GM19099 (cell line): ENCODE results near the gene TPO.

Source experiments
- POLR2A ChIP-seq: IDR thresholded peaks from 3 replicates; pipeline ENCODE4 v1.6.1; 2011; ENCODE audit warnings: low read depth; ENCODE audit not compliant: insufficient read length; ENCODE audit errors: extremely low read depth

The TPO gene

GRCh38 chr2:1503471-1504310, 90.4 kb downstream of the TPO start:
- TF ChIP-seq POLR2A = no peak

- no peak for TF ChIP-seq POLR2A
Measured at GRCh38 chr2:1504311-1504750, 91.1 kb downstream of the TPO start.

GRCh38 chr2:1505031-1505441, 91.8 kb downstream of the TPO start:
- TF ChIP-seq POLR2A = no peak

- no peak for TF ChIP-seq POLR2A
Measured at GRCh38 chr2:1509271-1510065, 96.2 kb downstream of the TPO start.

- TF ChIP-seq POLR2A = no peak
Measured at GRCh38 chr2:1510176-1510575, 96.9 kb downstream of the TPO start.

- no peak for TF ChIP-seq POLR2A
Measured at GRCh38 chr2:1511455-1511854, 98.2 kb downstream of the TPO start.

- no peak for TF ChIP-seq POLR2A
Measured at GRCh38 chr2:1512321-1513289, 99.3 kb downstream of the TPO start.

- TF ChIP-seq POLR2A = no peak
Measured at GRCh38 chr2:1514391-1515072, 101.3 kb downstream of the TPO start.

GRCh38 chr2:1515073-1515430, 101.8 kb downstream of the TPO start:
- TF ChIP-seq POLR2A = no peak

- TF ChIP-seq POLR2A = no peak
Measured at GRCh38 chr2:1515986-1516797, 102.9 kb downstream of the TPO start.

GRCh38 chr2:1516798-1517060, 103.5 kb downstream of the TPO start:
- no peak for TF ChIP-seq POLR2A

- no peak for TF ChIP-seq POLR2A
Measured at GRCh38 chr2:1517786-1518185, 104.5 kb downstream of the TPO start.

GRCh38 chr2:1518331-1518803, 105.1 kb downstream of the TPO start:
- TF ChIP-seq POLR2A = no peak
